ENCODE data around the gene GPR84.

- TF ChIP-seq POLR2A (IDR thresholded peaks at IDR 0.05) (no peak), CTCF (IDR thresholded peaks at IDR 0.05) (no peak)
These were observed 25.4 kb upstream of the GPR84 start for GRCh38 chr12:54389607-54390175.

All from vagina (tissue), 2 donors.